ENCODE data around the gene LILRB5. TPM values are rescaled to one million over a fixed set of nuclear protein-coding genes. Genes with fewer than 3 reads are reported as not detected.

LILRB5 gene
- total and polyA plus RNA-seq, 9 of the 15 experiments (the other 6 are each of a cell fraction or from before 2014, with no cell fraction given), result not detected

DNA sequence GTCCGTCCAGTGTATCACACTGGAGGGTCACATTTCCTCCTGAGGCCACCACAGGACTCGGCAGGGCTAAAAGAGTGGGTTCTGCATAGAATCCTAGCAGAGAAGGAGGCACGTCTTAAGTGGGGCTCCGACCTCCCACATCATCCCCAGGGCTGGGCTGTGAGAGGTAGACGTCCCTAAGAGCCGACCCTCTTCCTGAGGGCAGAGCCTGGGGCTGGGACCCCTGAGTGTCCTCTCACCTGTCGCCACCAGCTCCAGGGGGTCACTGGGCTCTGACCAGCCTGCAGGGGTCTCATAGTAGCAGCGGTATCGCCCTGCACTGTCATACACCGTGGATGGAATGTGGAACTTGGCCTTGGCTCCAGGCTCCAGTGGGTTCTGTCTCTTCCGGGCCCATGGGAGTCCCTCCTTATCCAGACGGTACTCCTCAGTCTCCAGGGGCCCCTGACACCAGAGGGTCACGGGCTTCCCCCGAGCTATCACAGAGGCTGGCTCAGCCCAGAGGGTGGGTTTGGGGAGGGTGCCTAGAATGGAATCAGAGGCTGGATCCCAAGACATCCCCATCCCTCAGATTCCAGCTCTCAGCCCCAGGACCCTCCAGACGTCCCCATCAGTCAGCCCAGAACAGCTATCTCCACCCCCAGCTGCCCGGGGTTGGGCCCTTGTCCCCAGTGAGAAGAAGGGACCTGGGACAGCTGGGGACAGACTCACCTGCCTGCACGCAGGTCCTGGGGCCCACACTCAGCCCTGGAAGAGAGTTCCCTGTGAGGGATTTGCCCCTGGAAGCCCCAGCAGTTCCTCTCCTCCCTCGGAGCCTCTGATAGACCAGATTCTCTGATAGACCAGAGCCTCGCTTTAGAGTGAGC, 590 bp downstream of the LILRB5 start (continued):
- TF ChIP-seq PATZ1 (CRISPR knock-in tag; IDR thresholded peaks at IDR 0.05; ENCODE audit: borderline replicate concordance), result no peak
- TF ChIP-seq, protein P1, sequence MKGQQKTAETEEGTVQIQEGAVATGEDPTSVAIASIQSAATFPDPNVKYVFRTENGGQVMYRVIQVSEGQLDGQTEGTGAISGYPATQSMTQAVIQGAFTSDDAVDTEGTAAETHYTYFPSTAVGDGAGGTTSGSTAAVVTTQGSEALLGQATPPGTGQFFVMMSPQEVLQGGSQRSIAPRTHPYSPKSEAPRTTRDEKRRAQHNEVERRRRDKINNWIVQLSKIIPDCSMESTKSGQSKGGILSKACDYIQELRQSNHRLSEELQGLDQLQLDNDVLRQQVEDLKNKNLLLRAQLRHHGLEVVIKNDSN (CRISPR knock-in tag; IDR thresholded peaks at IDR 0.05), result no peak
- TF ChIP-seq, protein P2, sequence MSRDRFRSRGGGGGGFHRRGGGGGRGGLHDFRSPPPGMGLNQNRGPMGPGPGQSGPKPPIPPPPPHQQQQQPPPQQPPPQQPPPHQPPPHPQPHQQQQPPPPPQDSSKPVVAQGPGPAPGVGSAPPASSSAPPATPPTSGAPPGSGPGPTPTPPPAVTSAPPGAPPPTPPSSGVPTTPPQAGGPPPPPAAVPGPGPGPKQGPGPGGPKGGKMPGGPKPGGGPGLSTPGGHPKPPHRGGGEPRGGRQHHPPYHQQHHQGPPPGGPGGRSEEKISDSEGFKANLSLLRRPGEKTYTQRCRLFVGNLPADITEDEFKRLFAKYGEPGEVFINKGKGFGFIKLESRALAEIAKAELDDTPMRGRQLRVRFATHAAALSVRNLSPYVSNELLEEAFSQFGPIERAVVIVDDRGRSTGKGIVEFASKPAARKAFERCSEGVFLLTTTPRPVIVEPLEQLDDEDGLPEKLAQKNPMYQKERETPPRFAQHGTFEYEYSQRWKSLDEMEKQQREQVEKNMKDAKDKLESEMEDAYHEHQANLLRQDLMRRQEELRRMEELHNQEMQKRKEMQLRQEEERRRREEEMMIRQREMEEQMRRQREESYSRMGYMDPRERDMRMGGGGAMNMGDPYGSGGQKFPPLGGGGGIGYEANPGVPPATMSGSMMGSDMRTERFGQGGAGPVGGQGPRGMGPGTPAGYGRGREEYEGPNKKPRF (IDR thresholded peaks at IDR 0.05; ENCODE audit: low read depth, low read length), result no peak
